HepG2 (cell line): ENCODE measurements around the gene FGD3. TPM values are rescaled to one million over a fixed set of nuclear protein-coding genes. Genes with fewer than 3 reads are reported as not detected.

ENCODE experiments used
- ATAC-seq: fragments of 200-7000 bp; cut with Tn5 transposase; 3 replicates; pipeline ENCODE4 v1.9.1; 2020; ENCODE audit warnings: mild to moderate bottlenecking, moderate library complexity
- BruUV-seq: library from RNA; stranded (reverse); fragments of 400-500 nt; replicated peaks from 2 replicates; lab custom pipeline; 2021; lab: Mats Ljungman, UMichigan
- CTCF ChIA-PET: fragments of 300-600 bp; formaldehyde crosslinking; extraction: SDS; loops from one replicate; lab custom pipeline; 2021; ENCODE audit warnings: low total read pairs, inconsistent platforms, low intra/inter-chr PET ratio; lab: Yijun Ruan, JAX
- POLR2A ChIA-PET: fragments of 350-600 bp; sonication (Branson Sonifier 250); formaldehyde crosslinking; loops from one replicate; lab custom pipeline; 2020; ENCODE audit warnings: antibody characterized with exemption, inconsistent platforms; lab: Yijun Ruan, JAX
- DNase-seq: peaks from one replicate; pipeline ENCODE4 v3.0.0-alpha.2; 2015; ENCODE audit warnings: low spot score
- FAIRE-seq: peaks from 3 replicates; lab custom pipeline; 2011; peaks lifted over from hg19 to GRCh38; lab: Jason Lieb, UNC
- H2AFZ ChIP-seq: one replicate; pipeline ENCODE4 v1.6.1; 2011; ENCODE audit warnings: low read length, inconsistent platforms
- H3K27ac ChIP-seq: fragments of 300-600 bp; 3 replicates; pipeline ENCODE4 v1.8.0; 2011; ENCODE audit warnings: mixed run types, mild to moderate bottlenecking, mixed read lengths, low read length, inconsistent platforms; ENCODE audit not compliant: insufficient read depth; ENCODE audit errors: extremely low read length
- H3K27me3 ChIP-seq, 2 experiments: fragments of 200-600 bp in 1 of 2; 2 replicates in 1 of 2; 3 replicates in 1 of 2; pipeline versions ENCODE4 v1.6.0 to v1.8.0; 2011; ENCODE audit warnings: low read length in 2 of 2, mild to moderate bottlenecking in 2 of 2, moderate library complexity in 2 of 2, inconsistent platforms in 1 of 2; ENCODE audit not compliant: insufficient read depth in 2 of 2, control insufficient read depth in 1 of 2
- H3K36me3 ChIP-seq, 2 experiments: fragments of 200-600 bp in 1 of 2; replicated peaks in 1 of 2; 2 replicates in 1 of 2; 3 replicates in 1 of 2; pipeline versions ENCODE4 v1.5.1 to v1.8.0; 2011; ENCODE audit warnings: low read length in 2 of 2, inconsistent platforms in 1 of 2; ENCODE audit not compliant: insufficient read depth in 2 of 2, control insufficient read depth in 1 of 2
- H3K4me1 ChIP-seq: 2 replicates; pipeline ENCODE4 v1.5.1; 2012; ENCODE audit warnings: low read length, inconsistent platforms; ENCODE audit not compliant: insufficient read depth
- H3K4me2 ChIP-seq: 2 replicates; pipeline ENCODE4 v1.6.0; 2011; ENCODE audit warnings: low read depth, low read length, inconsistent platforms
- H3K4me3 ChIP-seq, 3 experiments: fragments of 200-600 bp in 1 of 3; sonication (generic), shearing (Covaris generic) in 1 of 3; replicated peaks in 1 of 3; 2 replicates each; pipeline ENCODE4 v1.5.1; 2011 to 2016; ENCODE audit warnings: low read length in 3 of 3, inconsistent platforms in 2 of 3, low read depth in 2 of 3, mild to moderate bottlenecking in 2 of 3, control low read depth in 1 of 3, mixed read lengths in 1 of 3; ENCODE audit not compliant: insufficient read depth in 1 of 3
- H3K79me2 ChIP-seq: one replicate; pipeline ENCODE4 v1.6.1; 2011; ENCODE audit warnings: low read length, inconsistent platforms; ENCODE audit not compliant: insufficient read depth
- H3K9ac ChIP-seq: 2 replicates; pipeline ENCODE4 v1.6.0; 2011; ENCODE audit warnings: mild to moderate bottlenecking, low read depth, low read length, inconsistent platforms; ENCODE audit not compliant: insufficient read depth
- H3K9me3 ChIP-seq: 2 replicates; pipeline ENCODE4 v1.5.1; 2012; ENCODE audit warnings: mild to moderate bottlenecking, low read length
- H4K20me1 ChIP-seq: 2 replicates; pipeline ENCODE4 v1.6.0; 2011; ENCODE audit warnings: inconsistent platforms, mild to moderate bottlenecking, low read length, moderate library complexity; ENCODE audit not compliant: insufficient read depth
- FLYWCH1 ChIP-seq: sonication (generic); formaldehyde crosslinking; IDR thresholded peaks from 2 replicates; pipeline ENCODE4 v1.8.1; 2023; ENCODE audit warnings: mild to moderate bottlenecking, missing genetic modification reagents
- KLF16 ChIP-seq, 2 experiments: sonication (generic) in 1 of 2; formaldehyde crosslinking in 1 of 2; IDR thresholded peaks; 2 replicates each; pipeline versions ENCODE4 v1.6.1 to v1.8.0; 2016 to 2023; ENCODE audit warnings: missing genetic modification reagents in 2 of 2, missing compliant biosample characterization in 1 of 2
- MNT ChIP-seq: fragments of 450-650 bp; IDR thresholded peaks from 2 replicates; pipeline ENCODE4 v1.6.1; 2016
- SMYD3 ChIP-seq: sonication (generic); formaldehyde crosslinking; IDR thresholded peaks from 2 replicates; pipeline ENCODE4 v1.8.1; 2023; ENCODE audit warnings: mild to moderate bottlenecking, missing genetic modification reagents
- ZNF367 ChIP-seq: sonication (generic); formaldehyde crosslinking; IDR thresholded peaks from 2 replicates; pipeline ENCODE4 v1.4.0; 2020; ENCODE audit warnings: missing genetic modification reagents, borderline replicate concordance
- ZNF616 ChIP-seq: sonication (generic); formaldehyde crosslinking; IDR thresholded peaks from 2 replicates; pipeline ENCODE4 v1.5.0; 2020; ENCODE audit warnings: low read depth, mild to moderate bottlenecking, missing genetic modification reagents
- WGBS: methylation state at CpG from one replicate; pipeline ENCODE4 v1.1.6; 2017; ENCODE audit warnings: low lambda C conversion rate; 5-methylcytosine and 5-hydroxymethylcytosine counted together
- in situ Hi-C: cut with HindIII; loops from 2 replicates; pipeline ENCODE4 v1.10.0; 2017; ENCODE audit warnings: low pct_unique_long_range_greater_than_20kb; ENCODE audit not compliant: extremely low pct_ligation_motif_present
- intact Hi-C: fragments of 100-400 bp; cut with micrococcal nuclease; formaldehyde crosslinking; loops from one replicate; pipeline ENCODE4 v1.10.0; 2022; ENCODE audit not compliant: unreplicated experiment
- polyA plus RNA-seq, 8 experiments: library from polyadenylated mRNA; depleted of rRNA in 3 of 8; stranded (reverse) in 7 of 8; unstranded in 1 of 8; fragments of >200 nt; fragmentation: Illumina TruSeq in 4 of 8; extraction: Trizol in 4 of 8; gene quantifications; 2 replicates each; pipeline versions ENCODE4 v1.2.1 to v1.2.3, GENCODE V29; 2011 to 2016; ENCODE audit warnings: low read depth in 4 of 8, missing spikeins in 1 of 8, mixed read lengths in 1 of 8; ENCODE audit not compliant: insufficient read depth in 1 of 8
- total RNA-seq, 5 experiments: library from RNA; depleted of rRNA; stranded (reverse); fragments of >200 nt; fragmentation: Illumina TruSeq; extraction: Trizol; gene quantifications; 2 replicates each; pipeline ENCODE4 v1.2.3, GENCODE V29; 2016; ENCODE audit warnings: low read depth in 1 of 5

The FGD3 gene
- total and polyA plus RNA-seq, 2 of the 13 experiments (the other 11 are each of a cell fraction or from before 2014, with no cell fraction given): 0.53 to 1.1 TPM

GRCh38 chr9:93008457-93008856, 61.1 kb downstream of the FGD3 start (continued):
- TF ChIP-seq KLF16 (CRISPR knock-in tag; IDR thresholded peaks at IDR 0.05): no peak
- TF ChIP-seq FLYWCH1 (CRISPR knock-in tag): no peak
- TF ChIP-seq ZNF367 (CRISPR knock-in tag): no peak
- TF ChIP-seq, all 625 proteins: peak for 0

DNA sequence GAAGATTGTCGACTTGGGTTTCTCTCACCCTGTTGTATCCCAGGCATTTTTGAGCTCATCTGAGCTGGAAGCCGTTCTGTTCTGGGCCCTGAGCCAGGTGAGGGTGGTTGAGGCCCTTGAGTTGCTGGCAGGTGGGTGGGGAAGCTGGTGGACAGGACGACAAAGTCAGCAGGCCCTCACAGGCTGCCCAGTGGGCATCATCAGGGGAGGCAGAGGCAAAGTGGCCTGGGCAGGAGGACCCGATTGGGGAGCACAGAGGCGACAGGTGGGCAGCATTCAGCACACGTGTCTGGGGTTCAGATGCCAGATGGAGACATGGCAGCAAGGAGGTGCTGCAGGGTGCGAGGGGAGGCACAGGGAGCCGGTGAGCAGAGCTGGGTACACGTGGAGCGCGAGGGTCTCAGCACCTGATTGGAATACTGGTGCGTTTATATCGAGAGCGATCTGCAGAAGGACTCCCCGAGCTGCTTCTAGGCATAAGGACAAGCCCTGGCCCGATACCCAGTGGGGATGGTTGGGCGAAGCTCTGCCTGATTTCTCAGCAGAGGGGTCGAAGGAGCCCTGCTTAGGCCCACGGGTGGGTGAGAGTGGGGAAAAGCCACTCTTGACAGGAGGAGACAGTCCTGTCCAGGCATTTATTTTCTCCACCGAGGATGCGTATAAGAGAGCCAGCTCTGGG, 62.2 kb downstream of the FGD3 start:
- in situ Hi-C loops: no loop called here
- Histone ChIP-seq H3K27ac (no peak overlapping the region), H3K4me2 (no peak overlapping the region), H3K4me3 (no peak overlapping the region), H4K20me1 (no peaks in the 10 kb centered on the region), H3K36me3 (no peaks in the 10 kb centered on the region), H3K9me3 (no peaks in the 10 kb centered on the region), H3K4me1 (peaks cover 19% of the 10 kb centered on the region), H2AFZ (no peak overlapping the region), H3K27me3 (no peaks in the 10 kb centered on the region), H3K79me2 (no peaks in the 10 kb centered on the region), H3K9ac (no peak overlapping the region)
- CTCF ChIA-PET: no interaction called here
- TF ChIP-seq ZNF616 (no peak), SMYD3 (CRISPR knock-in tag) (no peak), MNT (0 out of 2 replicates have a peak, but pooled peaks have one; percentile 36)
- 83% methylated on average over 18 of the region's 21 CpGs for WGBS
- FAIRE-seq: no peak
- no peak for DNase-seq
- BruUV-seq: no TSS peak
- ATAC-seq: no peak
- intact Hi-C loops: no loop called here
- POLR2A ChIA-PET: no interaction called here
